ENCODE measurements around the gene MED23.
"Not testable (repeated sequence)": the region's sequence is repeated elsewhere in the genome, so short reads cannot be mapped to it uniquely, and the experiment has no call there.

GRCh38 chr6:131531681-131532080, 96.4 kb downstream of the MED23 start:
- not testable (repeated sequence) for TF ChIP-seq CTCF, POLR2A (IDR thresholded peaks at IDR 0.05)

All from Peyer's patch (tissue), 4 donors.